ENCODE measurements around the gene NPLOC4. TPM values are rescaled to one million over a fixed set of nuclear protein-coding genes. Genes with fewer than 3 reads are reported as not detected.

NPLOC4 gene
- total and polyA plus RNA-seq, 9 of the 15 experiments (the other 6 are each of a cell fraction or from before 2014, with no cell fraction given): 1.5 to 116 (median 64.5) TPM

- TF ChIP-seq ZNF217 (CRISPR knock-in tag; IDR thresholded peaks at IDR 0.05) (no peak), NONO (IDR thresholded peaks at IDR 0.05; ENCODE audit: low read depth in 2 of 2, low read length in 1 of 2) (no peak), U2AF2 (optimal IDR thresholded peaks at IDR 0.05; ENCODE audit: low read depth, low read length) (no peak), CTCF (IDR thresholded peaks at IDR 0.05 in 2 of 3, conservative IDR thresholded peaks at IDR 0.05 in 1 of 3; ENCODE audit: insufficient read depth in 2 of 3, low read depth in 1 of 3, low read length in 3 of 3) (no peak), THAP7 (CRISPR knock-in tag; IDR thresholded peaks at IDR 0.05) (no peak), FOXA1 (IDR thresholded peaks at IDR 0.05; ENCODE audit: borderline replicate concordance) (no peak), CXXC5 (CRISPR knock-in tag; IDR thresholded peaks at IDR 0.05) (no peak; the same call in 1 of the 2 replicates), RBM15 (IDR thresholded peaks at IDR 0.05; ENCODE audit: insufficient read depth, low read length) (peak; percentile 84; the same call in 1 of the 2 replicates), NELFE (IDR thresholded peaks at IDR 0.05; ENCODE audit: insufficient read depth, insufficient read length) (no peak), EP400 (IDR thresholded peaks at IDR 0.05) (no peak), POLR2AphosphoS5 (IDR thresholded peaks at IDR 0.05; ENCODE audit: control insufficient read depth, insufficient read depth, low read depth, low read length) (no peak; the same call in 1 of the 2 replicates), NR2C1 (IDR thresholded peaks at IDR 0.05) (no peak), NR2C1 (tag; IDR thresholded peaks at IDR 0.05) (no peak), SRSF3 (IDR thresholded peaks at IDR 0.05; ENCODE audit: insufficient read depth, low read length) (no peak), ZNF253 (CRISPR knock-in tag; conservative IDR thresholded peaks at IDR 0.05) (no peak), PPARD (CRISPR knock-in tag; IDR thresholded peaks at IDR 0.05) (no peak), PREB (CRISPR knock-in tag; IDR thresholded peaks at IDR 0.05) (peak; percentile 73; the same call in 1 of the 2 replicates), MYNN (IDR thresholded peaks at IDR 0.05) (no peak), MYNN (CRISPR knock-in tag; IDR thresholded peaks at IDR 0.05) (no peak), PCBP1 (IDR thresholded peaks at IDR 0.05; ENCODE audit: low read depth, low read length, poor library complexity, severe bottlenecking) (peak; percentile 94), MYBL2 (IDR thresholded peaks at IDR 0.05; ENCODE audit: low read depth) (no peak), MYBL2 (CRISPR knock-in tag; IDR thresholded peaks at IDR 0.05; ENCODE audit: borderline replicate concordance) (no peak)
Observed at GRCh38 chr17:81511804-81512561, 124.9 kb downstream of the NPLOC4 start (continued).

All from K562 (cell line).